Lower lobe of right lung (tissue), 2 donors: ENCODE results near the gene TMEM256. TPM values are rescaled to one million over a fixed set of nuclear protein-coding genes. Genes with fewer than 3 reads are reported as not detected.

ENCODE experiments used
- ATAC-seq, 2 donors: fragments of 200-7000 bp; cut with Tn5 transposase; one replicate each; pipeline ENCODE4 v1.9.1; 2020 to 2022; ENCODE audit warnings: mild to moderate bottlenecking in 2 of 2, moderate library complexity in 2 of 2
- DNase-seq: peaks from one replicate; pipeline ENCODE4 v3.0.0-alpha.2; 2020
- H3K27ac ChIP-seq: fragments of 200-600 bp; one replicate; pipeline ENCODE4 v1.8.0; 2022
- H3K27me3 ChIP-seq: fragments of 200-600 bp; one replicate; pipeline ENCODE4 v1.8.0; 2022; ENCODE audit warnings: low read depth
- H3K36me3 ChIP-seq: fragments of 200-600 bp; one replicate; pipeline ENCODE4 v1.8.0; 2022; ENCODE audit warnings: mild to moderate bottlenecking
- H3K4me1 ChIP-seq: fragments of 200-600 bp; one replicate; pipeline ENCODE4 v1.8.0; 2022
- H3K4me3 ChIP-seq: fragments of 200-600 bp; one replicate; pipeline ENCODE4 v1.8.0; 2022; ENCODE audit warnings: mild to moderate bottlenecking
- H3K9me3 ChIP-seq: fragments of 200-600 bp; one replicate; pipeline ENCODE4 v1.8.0; 2022
- CTCF ChIP-seq: fragments of 200-600 bp; IDR thresholded peaks from one replicate; pipeline ENCODE4 v1.8.0; 2022; ENCODE audit warnings: antibody characterized with exemption, mild to moderate bottlenecking
- intact Hi-C: fragments of 100-400 bp; cut with DNase I; formaldehyde crosslinking; loops from one replicate; pipeline ENCODE4 v1.11.0; 2022
- total RNA-seq: library from RNA; stranded (reverse); fragmentation: NEBNext Ultra II Directional; extraction: Animal tissue kit (Norgen Biotek cat#: 25700); gene quantifications from one replicate; pipeline ENCODE4 v1.2.1, GENCODE V29; 2021
- donor health status: DM: no; HTN: yes; CAD: no; lungs with severe emphysema.

Gene TMEM256
- total RNA-seq, 1 donor from 2014 or later: 51.2 TPM

- no peaks in the 10 kb centered on the region for H3K9me3 ChIP-seq
- peaks cover 28% of the 10 kb centered on the region for H3K36me3 ChIP-seq
- peak; percentile 41 for ATAC-seq
- no peak for TF ChIP-seq CTCF
- peaks cover 26% of the 10 kb centered on the region for H3K4me1 ChIP-seq
- H3K27me3 ChIP-seq: no peaks in the 10 kb centered on the region
- intact Hi-C loops: no loop called here
- H3K4me3 ChIP-seq: peak overlapping the region; percentile 86
- H3K27ac ChIP-seq: peak overlapping the region; percentile 87
- DNase-seq: no peak
Measured at GRCh38 chr17:7393613-7394451, 10.1 kb downstream of the TMEM256 start.

GRCh38 chr17:7392696-7393612 lies 10.9 kb downstream of the TMEM256 start:
- Histone ChIP-seq H3K27ac (peak overlapping the region; percentile 87), H3K4me3 (peak overlapping the region; percentile 86), H3K4me1 (peaks cover 26% of the 10 kb centered on the region), H3K36me3 (peaks cover 37% of the 10 kb centered on the region), H3K9me3 (no peaks in the 10 kb centered on the region), H3K27me3 (no peaks in the 10 kb centered on the region)
- ATAC-seq (no peak), DNase-seq (no peak)
- intact Hi-C loops: no loop called here
- no peak for TF ChIP-seq CTCF

GRCh38 chr17:7391307-7391706 lies 12.6 kb downstream of the TMEM256 start:
- H3K4me1 ChIP-seq: peaks cover 26% of the 10 kb centered on the region
- H3K36me3 ChIP-seq: peaks cover 48% of the 10 kb centered on the region
- intact Hi-C loops: no loop called here
- no peak for TF ChIP-seq CTCF
- H3K9me3 ChIP-seq: no peaks in the 10 kb centered on the region
- DNase-seq (no peak), ATAC-seq (no peak)
- H3K27ac ChIP-seq: peak overlapping the region; percentile 46
- no peaks in the 10 kb centered on the region for H3K27me3 ChIP-seq
- H3K4me3 ChIP-seq: no peak overlapping the region

- H3K27me3 ChIP-seq: no peaks in the 10 kb centered on the region
- peaks cover 48% of the 10 kb centered on the region for H3K36me3 ChIP-seq
- no peak for TF ChIP-seq CTCF
- H3K4me3 ChIP-seq: no peak overlapping the region
- intact Hi-C loops: no loop called here
- DNase-seq (no peak), ATAC-seq (no peak)
- no peak overlapping the region for H3K27ac ChIP-seq
- peaks cover 25% of the 10 kb centered on the region for H3K4me1 ChIP-seq
- no peaks in the 10 kb centered on the region for H3K9me3 ChIP-seq
Measured at GRCh38 chr17:7389924-7390910, 13.7 kb downstream of the TMEM256 start.

GRCh38 chr17:7388856-7389255 lies 15.0 kb downstream of the TMEM256 start:
- TF ChIP-seq CTCF: no peak
- Histone ChIP-seq H3K27ac (no peak overlapping the region), H3K4me3 (no peak overlapping the region), H3K27me3 (no peaks in the 10 kb centered on the region), H3K4me1 (peaks cover 24% of the 10 kb centered on the region), H3K36me3 (peaks cover 54% of the 10 kb centered on the region), H3K9me3 (no peaks in the 10 kb centered on the region)
- intact Hi-C loops: no loop called here
- DNase-seq (no peak), ATAC-seq (no peak)
